Activated gamma-delta T cell treated with anti-CD3 and anti-CD28 coated beads, Interleukin-2, amount 50 U/mL, for 16 hours (primary cell): ENCODE measurements around the gene DECR2.
"Not testable (repeated sequence)": the region's sequence is repeated elsewhere in the genome, so short reads cannot be mapped to it uniquely, and the experiment has no call there.

Source experiments
- DNase-seq: peaks from one replicate; pipeline ENCODE4 v3.0.0-alpha.2; 2020; ENCODE audit warnings: low read depth

Gene DECR2

GRCh38 chr16:379183-379960 lies 22.3 kb upstream of the DECR2 start:
- DNase-seq, result no peak

GRCh38 chr16:379961-380761 lies 21.5 kb upstream of the DECR2 start:
- no peak for DNase-seq

DNA sequence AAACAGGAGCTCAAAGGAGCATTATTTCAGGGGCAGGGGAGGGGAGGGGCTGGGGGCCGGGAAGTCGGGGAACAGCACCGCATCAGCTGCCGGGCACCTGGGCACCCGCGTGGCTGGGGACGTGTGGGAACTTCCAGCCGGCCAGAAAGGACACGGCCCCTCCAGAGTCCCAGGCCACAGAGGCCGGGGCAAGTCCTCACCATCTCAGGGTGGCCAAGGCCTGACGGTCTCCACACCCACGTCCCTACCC lies 21.0 kb upstream of the DECR2 start:
- DNase-seq, result no peak

- no peak for DNase-seq
These were observed 20.5 kb upstream of the DECR2 start for GRCh38 chr16:381012-381788.

- peak; percentile 41 for DNase-seq
These were observed 19.6 kb upstream of the DECR2 start, which contains the start of gene PGAP6 for GRCh38 chr16:381789-382717. Gene PGAP6 (minus strand): TSS chr16:381978. CDS start chr16:381821, 157 bp downstream.

GRCh38 chr16:383326-384051 lies 18.2 kb upstream of the DECR2 start:
- no peak for DNase-seq

DNA sequence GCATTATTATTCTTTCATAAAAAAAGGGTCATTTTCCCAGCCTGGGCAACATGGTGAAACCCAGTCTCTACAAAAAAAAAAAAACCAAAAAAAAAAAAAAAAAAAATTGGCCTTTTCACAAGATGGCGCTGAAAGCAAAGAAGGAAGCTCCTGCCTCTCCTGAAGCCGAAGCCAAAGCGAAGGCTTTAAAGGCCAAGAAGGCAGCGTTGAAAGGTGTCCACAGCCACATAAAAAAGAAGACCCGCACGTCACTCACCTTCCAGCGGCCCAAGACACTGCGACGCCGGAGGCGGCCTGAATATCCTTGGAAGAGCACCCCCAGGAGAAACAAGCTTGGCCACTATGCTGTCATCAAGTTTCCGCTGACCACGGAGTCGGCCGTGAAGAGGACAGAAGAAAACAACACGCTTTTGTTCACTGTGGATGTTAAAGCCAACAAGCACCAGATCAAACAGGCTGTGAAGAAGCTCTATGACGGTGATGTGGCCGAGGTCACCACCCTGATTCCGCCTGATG lies 15.0 kb upstream of the DECR2 start:
- no peak for DNase-seq

DNA sequence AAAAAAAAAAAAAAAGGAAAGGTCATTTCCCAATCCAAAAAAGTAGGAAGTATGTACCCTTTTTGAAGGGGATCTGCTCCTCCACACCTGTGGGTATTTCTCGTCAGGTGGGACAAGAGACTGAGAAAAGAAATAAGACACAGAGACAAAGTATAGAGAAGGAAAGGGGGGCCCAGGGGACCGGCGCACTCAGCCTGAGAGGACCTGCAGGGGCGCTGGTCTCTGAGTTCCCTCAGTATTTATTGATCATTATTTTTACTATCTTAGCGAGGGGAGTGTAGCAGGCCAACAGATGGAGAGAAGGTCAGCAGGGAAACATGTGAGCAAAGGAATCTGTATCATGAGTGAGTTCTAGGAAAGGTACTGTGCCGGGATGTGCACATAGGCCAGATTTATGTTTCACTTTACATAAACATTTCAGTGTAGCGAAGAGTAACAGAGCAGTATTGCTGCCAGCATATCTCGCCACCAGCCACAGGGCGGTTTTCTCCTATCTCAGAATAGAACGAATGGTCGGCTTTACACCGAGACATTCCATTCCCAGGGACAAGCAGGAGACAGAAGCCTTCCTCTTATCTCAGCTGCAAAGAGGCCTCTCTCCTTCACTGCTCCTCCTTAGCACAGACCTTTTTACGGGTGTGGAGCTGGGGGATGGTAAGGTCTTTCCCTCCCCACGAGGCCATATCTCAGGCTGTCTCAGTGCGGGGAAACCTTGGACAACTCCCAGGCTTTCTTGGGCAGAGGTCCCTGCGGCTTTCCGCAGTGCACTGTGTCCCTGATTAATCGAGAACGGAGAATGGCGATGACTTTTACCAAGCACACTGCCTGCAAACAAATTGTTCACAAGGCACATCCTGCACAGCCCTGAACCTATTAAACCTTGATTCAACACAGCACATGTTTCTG lies 13.7 kb upstream of the DECR2 start:
- DNase-seq, result not testable (repeated sequence)

DNA sequence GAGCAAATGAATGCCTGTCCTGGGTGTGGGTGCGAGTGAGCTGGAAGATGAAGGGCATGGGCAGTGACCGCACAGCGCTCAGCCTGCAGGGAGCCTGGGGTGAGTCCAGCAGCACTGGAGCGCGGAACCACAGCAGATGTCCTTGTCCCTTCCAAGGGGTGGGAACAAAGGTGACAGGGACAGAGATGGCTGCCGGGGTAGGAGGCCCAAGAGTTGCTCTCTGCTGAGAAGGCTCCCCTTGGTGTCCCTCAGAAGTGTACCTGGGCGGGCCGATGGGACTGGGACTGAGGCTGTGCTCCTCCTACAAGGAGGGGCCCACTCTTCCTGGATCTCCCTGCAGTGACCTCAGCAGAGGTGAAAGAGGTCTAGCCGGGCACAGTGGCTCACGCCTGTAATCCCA lies 12.3 kb upstream of the DECR2 start:
- no peak for DNase-seq

DNA sequence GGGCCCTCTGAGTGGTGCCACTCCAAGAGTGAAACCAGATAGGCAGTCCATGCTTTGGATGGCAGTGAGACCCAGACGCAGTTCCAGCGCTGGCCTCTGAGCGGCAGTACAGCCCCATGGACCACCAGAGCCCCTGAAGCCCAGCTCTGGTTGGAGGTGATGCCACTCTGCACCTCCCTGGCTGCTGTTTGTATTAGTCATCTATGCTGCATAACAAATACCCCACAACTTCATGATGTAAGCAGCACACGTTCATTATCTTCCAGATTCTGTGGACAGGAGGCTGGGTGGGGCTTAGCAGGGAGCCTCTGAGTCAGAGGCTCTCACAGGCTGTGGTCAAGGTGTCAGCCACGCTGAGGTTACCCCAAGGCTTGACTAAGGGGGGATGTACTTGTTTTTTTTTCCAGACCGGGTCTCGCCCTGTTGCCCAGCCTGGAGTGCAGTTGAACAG lies 9.8 kb upstream of the DECR2 start:
- peak; percentile 82 for DNase-seq

DNA sequence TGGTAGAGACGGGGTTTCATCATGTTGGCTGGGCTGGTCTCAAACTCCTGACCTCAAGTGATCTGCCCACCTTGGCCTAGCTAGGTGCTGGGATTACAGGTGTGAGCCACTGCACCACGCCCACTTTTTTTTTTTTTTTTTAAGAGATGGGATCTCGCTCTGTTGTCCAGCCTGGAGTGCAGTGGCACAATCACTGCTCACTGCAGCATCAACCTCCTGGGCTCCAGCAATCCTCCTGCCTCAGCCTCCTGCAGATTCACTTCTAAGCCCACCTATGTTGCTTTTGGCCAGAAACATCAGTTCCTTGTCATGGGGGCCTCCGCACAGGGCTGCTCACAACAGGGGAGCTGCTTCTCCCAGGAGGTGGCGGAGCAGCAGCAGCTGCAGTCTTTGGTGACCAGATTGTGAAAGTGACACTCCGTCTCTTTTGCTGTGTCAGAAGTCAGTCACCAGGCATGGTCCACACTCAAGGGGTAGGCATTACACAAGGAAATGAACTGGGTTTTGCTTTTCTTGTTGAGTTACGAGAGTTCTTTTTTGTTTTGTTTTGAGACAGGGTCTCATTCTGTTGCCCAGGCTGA lies 9.1 kb upstream of the DECR2 start:
- DNase-seq, result peak; percentile 51

GRCh38 chr16:396199-396598 lies 5.5 kb upstream of the DECR2 start:
- no peak for DNase-seq

GRCh38 chr16:396605-397004 lies 5.1 kb upstream of the DECR2 start:
- no peak for DNase-seq

DNA sequence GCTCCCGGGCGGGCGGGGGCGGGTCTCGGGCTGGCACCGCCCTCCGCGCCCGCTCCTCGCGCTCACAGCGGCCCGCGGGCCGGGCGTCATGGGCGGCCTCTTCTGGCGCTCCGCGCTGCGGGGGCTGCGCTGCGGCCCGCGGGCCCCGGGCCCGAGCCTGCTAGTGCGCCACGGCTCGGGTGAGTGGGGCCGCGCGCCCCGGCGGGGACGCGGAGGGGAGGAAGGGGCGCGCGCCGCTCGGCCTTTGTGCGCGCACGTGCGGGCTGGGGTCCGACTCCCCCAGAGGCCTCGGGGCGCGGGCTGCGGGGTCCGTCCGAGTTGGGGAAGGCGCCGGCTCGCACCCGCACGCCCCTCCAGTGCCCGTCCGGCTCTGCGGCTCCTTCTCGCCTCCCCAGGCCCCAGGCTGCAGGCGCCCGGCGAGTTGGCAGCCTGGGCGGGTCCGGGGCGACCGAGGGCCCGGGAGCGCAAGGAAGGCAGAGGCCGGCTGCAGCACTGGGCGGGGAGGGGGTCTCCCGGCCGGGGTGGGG lies 4.5 kb upstream of the DECR2 start, which contains the start of gene NME4:
NME4 (plus strand) TSS at position 65 of the 527 bp plus-strand sequence; CDS start at position 89, 24 bp downstream.
- no peak for DNase-seq

GRCh38 chr16:397736-398332 lies 3.9 kb upstream of the DECR2 start:
- DNase-seq, result no peak

- no peak for DNase-seq
These were observed 2.9 kb upstream of the DECR2 start for GRCh38 chr16:398561-399339.

DNA sequence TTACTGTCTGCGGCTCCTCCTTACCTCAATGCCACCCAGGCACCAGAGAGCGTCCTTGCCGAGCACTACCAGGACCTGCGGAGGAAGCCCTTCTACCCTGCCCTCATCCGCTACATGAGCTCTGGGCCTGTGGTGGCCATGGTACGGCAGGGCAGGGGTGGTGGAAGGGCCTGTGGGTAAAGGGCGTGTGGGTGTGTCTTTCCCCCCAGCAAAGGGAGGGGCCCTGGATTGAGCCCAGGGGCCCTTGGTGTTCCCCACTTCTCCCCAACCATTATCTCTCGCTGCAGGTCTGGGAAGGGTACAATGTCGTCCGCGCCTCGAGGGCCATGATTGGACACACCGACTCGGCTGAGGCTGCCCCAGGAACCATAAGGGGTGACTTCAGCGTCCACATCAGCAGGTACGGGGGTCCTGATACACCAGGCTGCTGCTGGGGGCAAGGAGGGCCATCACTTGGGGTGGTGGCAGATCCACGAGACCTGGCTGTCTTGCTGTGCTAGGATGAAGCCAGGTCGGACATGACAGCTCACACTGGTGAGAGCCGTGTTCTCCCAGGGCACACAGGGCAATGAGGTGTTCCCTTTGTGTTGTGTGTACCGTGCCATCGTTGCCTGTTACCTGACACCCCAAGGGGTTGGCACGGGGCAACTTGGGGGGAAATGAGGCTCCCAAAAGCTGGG lies 2.2 kb upstream of the DECR2 start:
- DNase-seq, result no peak
